NCI-H82 treated with DMSO at 0.1 percent for 48 hours (cell line): ENCODE data around the gene DLG1.

ENCODE experiments used
- DNase-seq: peaks from one replicate; lab custom pipeline; 2025; ENCODE audit not compliant: unreplicated experiment; lab: John Stamatoyannopoulos, UW

DLG1 gene

GRCh38 chr3:197002701-197003454 lies 295.5 kb downstream of the DLG1 start:
- peak; percentile 20 for DNase-seq

- DNase-seq = no peak
Observed at GRCh38 chr3:197001972-197002700, 296.3 kb downstream of the DLG1 start.

- DNase-seq = no peak
Observed at GRCh38 chr3:197001106-197001971, 297.1 kb downstream of the DLG1 start.

- DNase-seq = no peak
Observed at GRCh38 chr3:197000211-197000610, 298.2 kb downstream of the DLG1 start.

GRCh38 chr3:196998966-196999760 lies 299.2 kb downstream of the DLG1 start:
- DNase-seq = no peak

- no peak for DNase-seq
Observed at GRCh38 chr3:196997311-196997710, 301.1 kb downstream of the DLG1 start.

- DNase-seq = no peak
Observed at GRCh38 chr3:196996454-196997265, 301.8 kb downstream of the DLG1 start.

GRCh38 chr3:196995646-196996355 lies 302.6 kb downstream of the DLG1 start:
- DNase-seq = peak; percentile 18

- DNase-seq = no peak
Observed at GRCh38 chr3:196995027-196995426, 303.4 kb downstream of the DLG1 start.

- no peak for DNase-seq
Observed at GRCh38 chr3:196994056-196994455, 304.4 kb downstream of the DLG1 start.
